H1 (cell line): ENCODE data around the gene TBX2. TPM values are rescaled to one million over a fixed set of nuclear protein-coding genes. Genes with fewer than 3 reads are reported as not detected.

Source experiments
- CTCF ChIA-PET: fragments of 300-600 bp; sonication (Branson Sonifier 250); formaldehyde crosslinking; loops from one replicate; lab custom pipeline; 2021; ENCODE audit not compliant: partially characterized antibody; lab: Charles Lee
- POLR2A ChIA-PET: fragments of 300-600 bp; sonication (Branson Sonifier 250); formaldehyde crosslinking; loops from one replicate; lab custom pipeline; 2021; ENCODE audit warnings: inconsistent platforms; ENCODE audit not compliant: partially characterized antibody; lab: Charles Lee
- DNase-seq, 2 experiments: peaks; one replicate each; pipeline versions ENCODE4 v3.0.0 to v3.0.0-alpha.2; 2010 to 2022; ENCODE audit warnings: low spot score in 2 of 2, low read depth in 1 of 2, mixed read lengths in 1 of 2
- FAIRE-seq: peaks from 2 replicates; lab custom pipeline; 2011; peaks lifted over from hg19 to GRCh38; lab: Jason Lieb, UNC
- H2AFZ ChIP-seq: 2 replicates; pipeline ENCODE4 v1.8.1; 2012; ENCODE audit warnings: low read length, inconsistent platforms
- H2AK5ac ChIP-seq: 2 replicates; pipeline ENCODE4 v1.6.1; 2013; ENCODE audit warnings: low read depth, low read length
- H2BK120ac ChIP-seq: replicated peaks from 2 replicates; pipeline ENCODE3; 2013; ENCODE audit warnings: low read depth, low read length, inconsistent platforms
- H2BK12ac ChIP-seq: 2 replicates; pipeline ENCODE4 v1.6.1; 2013; ENCODE audit warnings: low read depth, low read length
- H2BK15ac ChIP-seq: 2 replicates; pipeline ENCODE4 v1.6.1; 2013; ENCODE audit warnings: low read length
- H2BK20ac ChIP-seq: 2 replicates; pipeline ENCODE4 v1.6.1; 2013; ENCODE audit warnings: low read length
- H2BK5ac ChIP-seq: 2 replicates; pipeline ENCODE4 v1.6.1; 2013; ENCODE audit warnings: low read depth, low read length
- H3K14ac ChIP-seq: 2 replicates; pipeline ENCODE4 v1.6.1; 2013; ENCODE audit warnings: inconsistent platforms; ENCODE audit not compliant: insufficient read length
- H3K18ac ChIP-seq: 2 replicates; pipeline ENCODE4 v1.6.1; 2013; ENCODE audit warnings: low read length; ENCODE audit errors: extremely low read depth
- H3K23ac ChIP-seq: 2 replicates; pipeline ENCODE4 v1.6.1; 2013; ENCODE audit warnings: inconsistent platforms; ENCODE audit not compliant: insufficient read length
- H3K23me2 ChIP-seq: 2 replicates; pipeline ENCODE4 v1.6.1; 2013; ENCODE audit warnings: low read depth, low read length
- H3K27ac ChIP-seq: 2 replicates; pipeline ENCODE4 v1.6.1; 2011; ENCODE audit warnings: low read depth, low read length, inconsistent platforms
- H3K27me3 ChIP-seq, 4 experiments: replicated peaks in 1 of 4; 1 replicate in 1 of 4; 2 replicates in 3 of 4; pipeline versions ENCODE4 v1.6.1 to v1.8.1; 2011 to 2013; ENCODE audit warnings: low read length in 3 of 4, mild to moderate bottlenecking in 3 of 4, inconsistent platforms in 2 of 4, mixed read lengths in 2 of 4, moderate library complexity in 1 of 4; ENCODE audit not compliant: control insufficient read depth in 3 of 4, insufficient read depth in 3 of 4; ENCODE audit errors: extremely low read depth in 1 of 4
- H3K36me3 ChIP-seq, 4 experiments: 2 replicates each; pipeline versions ENCODE4 v1.6.1 to v1.8.1; 2011 to 2013; ENCODE audit warnings: mild to moderate bottlenecking in 4 of 4, low read length in 3 of 4, moderate library complexity in 2 of 4, control low read depth in 1 of 4, inconsistent platforms in 1 of 4; ENCODE audit not compliant: insufficient read depth in 4 of 4, control insufficient read depth in 2 of 4
- H3K4ac ChIP-seq: replicated peaks from 2 replicates; pipeline ENCODE3; 2013; ENCODE audit warnings: low read length, low read depth, mixed read lengths, inconsistent platforms; ENCODE audit not compliant: insufficient read length
- H3K4me1 ChIP-seq, 4 experiments: replicated peaks in 1 of 4; 1 replicate in 1 of 4; 2 replicates in 3 of 4; pipeline versions ENCODE4 v1.6.1 to v1.8.1; 2011 to 2013; ENCODE audit warnings: low read length in 3 of 4, inconsistent platforms in 2 of 4, mixed read lengths in 1 of 4; ENCODE audit not compliant: insufficient read depth in 4 of 4, control insufficient read depth in 3 of 4
- H3K4me2 ChIP-seq, 2 experiments: 2 replicates each; pipeline versions ENCODE4 v1.6.1 to v1.8.1; 2011 to 2013; ENCODE audit warnings: low read depth in 2 of 2, low read length in 2 of 2, control low read depth in 1 of 2, inconsistent platforms in 1 of 2, mild to moderate bottlenecking in 1 of 2; ENCODE audit not compliant: insufficient read depth in 1 of 2
- H3K4me3 ChIP-seq, 4 experiments: fragments of 200-600, 300-600 bp in 1 of 4; sonication (generic), shearing (Covaris generic), sonication (Bioruptor Twin) in 1 of 4; 2 replicates each; pipeline versions ENCODE4 v1.5.1 to v1.8.1; 2011 to 2016; ENCODE audit warnings: low read length in 4 of 4, low read depth in 3 of 4, control low read depth in 2 of 4, inconsistent platforms in 2 of 4, mild to moderate bottlenecking in 2 of 4, mixed read lengths in 1 of 4, moderate library complexity in 1 of 4; ENCODE audit not compliant: insufficient read depth in 2 of 4; ENCODE audit errors: extremely low read depth in 1 of 4
- H3K56ac ChIP-seq: replicated peaks from 2 replicates; pipeline ENCODE3; 2013; ENCODE audit warnings: low read depth, mild to moderate bottlenecking, mixed read lengths, low read length, inconsistent platforms; ENCODE audit not compliant: insufficient read length
- H3K79me1 ChIP-seq: 2 replicates; pipeline ENCODE4 v1.6.1; 2013; ENCODE audit warnings: low read depth, low read length, control low read depth
- H3K79me2 ChIP-seq, 2 experiments: 2 replicates each; pipeline versions ENCODE4 v1.6.1 to v1.8.1; 2012 to 2013; ENCODE audit warnings: low read length in 2 of 2, mild to moderate bottlenecking in 2 of 2, inconsistent platforms in 1 of 2; ENCODE audit not compliant: insufficient read depth in 2 of 2, control insufficient read depth in 1 of 2
- H3K9ac ChIP-seq, 4 experiments: replicated peaks in 1 of 4; 1 replicate in 1 of 4; 2 replicates in 3 of 4; pipeline versions ENCODE4 v1.6.1 to v1.8.1; 2011 to 2013; ENCODE audit warnings: low read depth in 3 of 4, low read length in 3 of 4, control low read depth in 2 of 4, mild to moderate bottlenecking in 2 of 4, moderate library complexity in 2 of 4, inconsistent platforms in 1 of 4; ENCODE audit errors: extremely low read depth in 1 of 4
- H3K9me3 ChIP-seq, 2 experiments: 2 replicates each; pipeline versions ENCODE4 v1.6.1 to v1.8.1; 2012 to 2013; ENCODE audit warnings: mild to moderate bottlenecking in 2 of 2, moderate library complexity in 2 of 2, control low read depth in 1 of 2, inconsistent platforms in 1 of 2, low read depth in 1 of 2, low read length in 1 of 2, mixed read lengths in 1 of 2; ENCODE audit not compliant: insufficient read depth in 2 of 2
- H4K20me1 ChIP-seq, 2 experiments: replicated peaks in 1 of 2; 2 replicates each; pipeline versions ENCODE3 to v1.8.1; 2011 to 2013; ENCODE audit warnings: inconsistent platforms in 2 of 2, low read length in 2 of 2, mild to moderate bottlenecking in 1 of 2; ENCODE audit not compliant: insufficient read depth in 2 of 2, control insufficient read depth in 1 of 2
- H4K5ac ChIP-seq: 2 replicates; pipeline ENCODE4 v1.6.1; 2013; ENCODE audit warnings: low read length, low read depth, mixed read lengths, inconsistent platforms; ENCODE audit not compliant: insufficient read length
- H4K8ac ChIP-seq: 2 replicates; pipeline ENCODE4 v1.8.0; 2013; ENCODE audit warnings: mild to moderate bottlenecking, moderate library complexity, low read length, inconsistent platforms; ENCODE audit not compliant: insufficient read depth; ENCODE audit errors: extremely low read depth
- H4K91ac ChIP-seq: replicated peaks from 2 replicates; pipeline ENCODE3; 2013; ENCODE audit warnings: low read length, mixed read lengths, inconsistent platforms; ENCODE audit not compliant: insufficient read length
- ASH2L ChIP-seq: fragments of 200-600, 300-600 bp; sonication (generic); IDR thresholded peaks from one replicate; pipeline ENCODE4 v1.7.1; 2017; ENCODE audit warnings: low read length
- ATF2 ChIP-seq: IDR thresholded peaks from 2 replicates; pipeline ENCODE4 v1.6.1; 2012; ENCODE audit warnings: low read length, inconsistent platforms
- BCL11A ChIP-seq, 2 experiments: IDR thresholded peaks; one replicate each; pipeline ENCODE4 v1.6.1; 2011; ENCODE audit warnings: low read depth in 2 of 2, low read length in 2 of 2, mild to moderate bottlenecking in 2 of 2
- BRCA1 ChIP-seq: IDR thresholded peaks from 2 replicates; pipeline ENCODE4 v1.6.1; 2012; ENCODE audit warnings: low read depth, low read length, improper control_type of control experiment
- CBX8 ChIP-seq: fragments of 300-800, 300-1000 bp; sonication (generic); IDR thresholded peaks from 2 replicates; pipeline ENCODE4 v1.7.1; 2016; ENCODE audit warnings: low read depth, low read length, borderline replicate concordance
- FOSL1 ChIP-seq: IDR thresholded peaks from 2 replicates; pipeline ENCODE4 v1.6.1; 2011; ENCODE audit warnings: mild to moderate bottlenecking, low read depth, low read length, moderate library complexity; ENCODE audit not compliant: insufficient read depth
- HDAC2 ChIP-seq, 2 experiments: fragments of 300-600 bp in 1 of 2; sonication (generic) in 1 of 2; IDR thresholded peaks; 2 replicates each; pipeline ENCODE4 v1.6.1; 2011 to 2012; ENCODE audit warnings: low read depth in 2 of 2, low read length in 2 of 2, mild to moderate bottlenecking in 2 of 2, moderate library complexity in 2 of 2, borderline replicate concordance in 1 of 2, inconsistent platforms in 1 of 2
- POLR2AphosphoS5 ChIP-seq: IDR thresholded peaks from 2 replicates; pipeline ENCODE4 v1.6.1; 2011; ENCODE audit warnings: low read depth, low read length
- SAP30 ChIP-seq: fragments of 300-600 bp; sonication (generic); IDR thresholded peaks from 2 replicates; pipeline ENCODE4 v1.7.1; 2012; ENCODE audit warnings: low read length, moderate library complexity, mild to moderate bottlenecking, inconsistent platforms; ENCODE audit not compliant: insufficient read depth, insufficient replicate concordance
- SP4 ChIP-seq: IDR thresholded peaks from 2 replicates; pipeline ENCODE4 v1.6.1; 2012; ENCODE audit warnings: low read length, inconsistent platforms
- SRF ChIP-seq: IDR thresholded peaks from 2 replicates; pipeline ENCODE4 v1.6.1; 2011; ENCODE audit warnings: mild to moderate bottlenecking, low read depth, low read length, moderate library complexity
- YY1 ChIP-seq: IDR thresholded peaks from 2 replicates; pipeline ENCODE4 v1.6.1; 2011; ENCODE audit warnings: low read depth, mild to moderate bottlenecking, low read length
- ZNF274 ChIP-seq: IDR thresholded peaks from 2 replicates; pipeline ENCODE4 v1.7.0; 2012; ENCODE audit warnings: low read length, borderline replicate concordance; ENCODE audit errors: extremely low read depth
- WGBS, 2 experiments: shearing (Covaris generic) in 1 of 2; methylation state at CpG; one replicate each; pipeline versions ENCODE4 v1.1.6 to v1.1.7; 2013 to 2015; ENCODE audit warnings: low lambda C conversion rate in 2 of 2, mixed read lengths in 2 of 2, inconsistent platforms in 1 of 2, low coverage in 1 of 2, missing lambda C conversion rate in 1 of 2; ENCODE audit not compliant: insufficient replicate concordance in 2 of 2, insufficient coverage in 1 of 2, insufficient read length in 1 of 2; ENCODE audit errors: extremely low coverage in 1 of 2, missing lambda C conversion rate in 1 of 2; 5-methylcytosine and 5-hydroxymethylcytosine counted together
- polyA plus RNA-seq, 7 experiments: library from polyadenylated mRNA; depleted of rRNA in 3 of 7; stranded (reverse) in 5 of 7; unstranded in 2 of 7; fragments of >200 nt in 5 of 7; fragments of 200-250 nt in 2 of 7; gene quantifications; 1 replicate in 5 of 7; 2 replicates in 1 of 7; 4 replicates in 1 of 7; pipeline versions ENCODE4 v1.2.1 to v1.2.3, GENCODE V29; 2011 to 2013; ENCODE audit warnings: missing spikeins in 2 of 7, mixed read lengths in 2 of 7
- total RNA-seq: library from RNA; stranded (reverse); fragmentation: NEBNext Ultra II Directional; extraction: Animal tissue kit (Norgen Biotek cat#: 25700); gene quantifications from 2 replicates; pipeline ENCODE4 v1.2.1, GENCODE V29; 2021

TBX2 gene
- total and polyA plus RNA-seq, 2 of the 8 experiments (the other 6 are each of a cell fraction or from before 2014, with no cell fraction given) = not detected

GRCh38 chr17:61390479-61390791 lies 9.2 kb upstream of the TBX2 start:
- POLR2A ChIA-PET = no interaction called here
- CTCF ChIA-PET = interaction anchor here (0.6 to 3.7 kb wide), 30 partner anchors 10 to 673 kb away, joined by 3 to 22 read pairs (median 4); no protein-coding TSS in a partner anchor
- H2AFZ ChIP-seq = no peak overlapping the region
- no peak overlapping the region for H3K56ac ChIP-seq
- no peak overlapping the region for H3K27ac ChIP-seq
- peaks cover 16 to 30% (median 27%) of the 10 kb centered on the region in 4 experiments for H3K27me3 ChIP-seq
- no peak overlapping the region for H4K5ac ChIP-seq
- H3K4me2 ChIP-seq = no peak overlapping the region
- H4K20me1 ChIP-seq = peaks cover 8 to 15% of the 10 kb centered on the region in 2 experiments
- FAIRE-seq (no peak), DNase-seq (no peak)
- no peak overlapping the region for H3K9ac ChIP-seq
- H2BK20ac ChIP-seq = no peak overlapping the region
- H3K36me3 ChIP-seq = no peaks in the 10 kb centered on the region
- H3K4me1 ChIP-seq = peaks cover 0 to 5% (median 2%) of the 10 kb centered on the region in 4 experiments; a peak in 5 of 7 replicates
- H4K91ac ChIP-seq = no peak overlapping the region
- no peak overlapping the region for H3K18ac ChIP-seq
- H4K8ac ChIP-seq = no peak overlapping the region; the same call in 1 of the 2 replicates
- no peaks in the 10 kb centered on the region for H3K23me2 ChIP-seq
- H3K14ac ChIP-seq = no peak overlapping the region
- no peak overlapping the region for H3K4me3 ChIP-seq
- no peak overlapping the region; the same call in 1 of the 2 replicates for H2BK12ac ChIP-seq
- no peak overlapping the region for H2BK5ac ChIP-seq
- no peak overlapping the region for H2BK120ac ChIP-seq
- no peaks in the 10 kb centered on the region for H3K9me3 ChIP-seq
- no peaks in the 10 kb centered on the region for H3K79me1 ChIP-seq
- 89% methylated on average over 11 of the region's 11 CpGs; no CpG with 5 or more reads in 1 of the 2 experiments for WGBS, 2 experiments
- no peaks in the 10 kb centered on the region for H3K79me2 ChIP-seq
- H2AK5ac ChIP-seq = no peak overlapping the region
- H2BK15ac ChIP-seq = no peak overlapping the region
- no peak overlapping the region for H3K23ac ChIP-seq
- H3K4ac ChIP-seq = no peak overlapping the region
- TF ChIP-seq ATF2 (no peak), HDAC2 (IDR thresholded peaks at IDR 0.05; ENCODE audit: borderline replicate concordance in 1 of 2, low read depth in 2 of 2, low read length in 2 of 2) (no peak), ZNF274 (no peak), FOSL1 (no peak), BCL11A (IDR thresholded peaks at IDR 0.05; ENCODE audit: low read depth in 2 of 2, low read length in 2 of 2) (no peak), CBX8 (no peak), SP4 (no peak), POLR2AphosphoS5 (no peak), SAP30 (no peak), SRF (no peak), YY1 (no peak), ASH2L (no peak), BRCA1 (no peak)
